HL-60 (cell line): ENCODE results near the gene MS4A4E.

ENCODE experiments used
- POLR2AphosphoS5 ChIP-seq: IDR thresholded peaks from 2 replicates; pipeline ENCODE4 v1.6.1; 2012; ENCODE audit warnings: low read depth
- TF ChIP-seq, protein P1 (sequence below): IDR thresholded peaks from one replicate; pipeline ENCODE4 v1.5.1; 2011; ENCODE audit warnings: low read length, control low read depth, inconsistent platforms; ENCODE audit not compliant: insufficient read depth
- TF ChIP-seq, protein P2 (sequence below): IDR thresholded peaks from 2 replicates; pipeline ENCODE4 v1.6.1; 2012; ENCODE audit warnings: low read depth; ENCODE audit not compliant: insufficient replicate concordance

DNA sequence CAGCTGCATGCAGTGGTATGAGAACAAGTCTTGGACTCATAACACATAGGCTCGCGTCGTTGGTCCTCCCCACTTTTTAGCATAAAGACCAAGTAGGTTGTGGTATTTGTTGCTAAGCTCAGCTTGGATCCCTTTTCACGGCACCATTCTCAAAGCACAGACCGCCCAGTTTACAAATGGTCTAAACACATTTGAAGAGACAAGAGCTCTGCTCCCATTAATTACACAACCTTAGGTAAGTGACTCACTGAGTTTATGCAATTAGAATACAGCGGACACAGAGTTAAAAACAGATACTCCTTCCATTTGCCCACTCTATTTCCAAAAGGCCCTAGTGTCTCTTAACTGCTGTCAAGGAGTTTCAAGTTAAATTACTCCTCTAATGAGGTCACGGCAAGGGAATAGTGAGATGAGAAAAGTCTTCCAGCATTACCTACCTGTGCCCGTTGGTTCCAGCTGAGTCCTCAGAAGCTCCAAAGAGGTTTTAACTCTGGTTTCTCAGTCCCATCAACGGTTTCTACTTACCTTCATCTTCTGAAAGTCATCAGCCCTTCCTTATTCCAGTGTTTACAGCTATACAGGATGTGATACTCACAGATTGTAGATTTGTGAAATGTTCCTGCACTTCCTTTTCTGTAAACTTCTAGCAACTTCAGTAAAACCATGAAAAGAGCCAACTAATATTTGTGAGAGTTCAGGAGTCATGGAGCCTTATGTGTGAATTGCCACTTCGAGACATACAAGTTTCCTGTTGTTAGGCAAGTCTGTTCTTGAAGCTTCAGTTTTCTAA, 60.2 kb downstream of the MS4A4E start, which contains the start of gene MS4A6A:
- TF ChIP-seq, protein P1, sequence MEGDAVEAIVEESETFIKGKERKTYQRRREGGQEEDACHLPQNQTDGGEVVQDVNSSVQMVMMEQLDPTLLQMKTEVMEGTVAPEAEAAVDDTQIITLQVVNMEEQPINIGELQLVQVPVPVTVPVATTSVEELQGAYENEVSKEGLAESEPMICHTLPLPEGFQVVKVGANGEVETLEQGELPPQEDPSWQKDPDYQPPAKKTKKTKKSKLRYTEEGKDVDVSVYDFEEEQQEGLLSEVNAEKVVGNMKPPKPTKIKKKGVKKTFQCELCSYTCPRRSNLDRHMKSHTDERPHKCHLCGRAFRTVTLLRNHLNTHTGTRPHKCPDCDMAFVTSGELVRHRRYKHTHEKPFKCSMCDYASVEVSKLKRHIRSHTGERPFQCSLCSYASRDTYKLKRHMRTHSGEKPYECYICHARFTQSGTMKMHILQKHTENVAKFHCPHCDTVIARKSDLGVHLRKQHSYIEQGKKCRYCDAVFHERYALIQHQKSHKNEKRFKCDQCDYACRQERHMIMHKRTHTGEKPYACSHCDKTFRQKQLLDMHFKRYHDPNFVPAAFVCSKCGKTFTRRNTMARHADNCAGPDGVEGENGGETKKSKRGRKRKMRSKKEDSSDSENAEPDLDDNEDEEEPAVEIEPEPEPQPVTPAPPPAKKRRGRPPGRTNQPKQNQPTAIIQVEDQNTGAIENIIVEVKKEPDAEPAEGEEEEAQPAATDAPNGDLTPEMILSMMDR = no peak
- no peak for TF ChIP-seq POLR2AphosphoS5
- TF ChIP-seq, protein P2, sequence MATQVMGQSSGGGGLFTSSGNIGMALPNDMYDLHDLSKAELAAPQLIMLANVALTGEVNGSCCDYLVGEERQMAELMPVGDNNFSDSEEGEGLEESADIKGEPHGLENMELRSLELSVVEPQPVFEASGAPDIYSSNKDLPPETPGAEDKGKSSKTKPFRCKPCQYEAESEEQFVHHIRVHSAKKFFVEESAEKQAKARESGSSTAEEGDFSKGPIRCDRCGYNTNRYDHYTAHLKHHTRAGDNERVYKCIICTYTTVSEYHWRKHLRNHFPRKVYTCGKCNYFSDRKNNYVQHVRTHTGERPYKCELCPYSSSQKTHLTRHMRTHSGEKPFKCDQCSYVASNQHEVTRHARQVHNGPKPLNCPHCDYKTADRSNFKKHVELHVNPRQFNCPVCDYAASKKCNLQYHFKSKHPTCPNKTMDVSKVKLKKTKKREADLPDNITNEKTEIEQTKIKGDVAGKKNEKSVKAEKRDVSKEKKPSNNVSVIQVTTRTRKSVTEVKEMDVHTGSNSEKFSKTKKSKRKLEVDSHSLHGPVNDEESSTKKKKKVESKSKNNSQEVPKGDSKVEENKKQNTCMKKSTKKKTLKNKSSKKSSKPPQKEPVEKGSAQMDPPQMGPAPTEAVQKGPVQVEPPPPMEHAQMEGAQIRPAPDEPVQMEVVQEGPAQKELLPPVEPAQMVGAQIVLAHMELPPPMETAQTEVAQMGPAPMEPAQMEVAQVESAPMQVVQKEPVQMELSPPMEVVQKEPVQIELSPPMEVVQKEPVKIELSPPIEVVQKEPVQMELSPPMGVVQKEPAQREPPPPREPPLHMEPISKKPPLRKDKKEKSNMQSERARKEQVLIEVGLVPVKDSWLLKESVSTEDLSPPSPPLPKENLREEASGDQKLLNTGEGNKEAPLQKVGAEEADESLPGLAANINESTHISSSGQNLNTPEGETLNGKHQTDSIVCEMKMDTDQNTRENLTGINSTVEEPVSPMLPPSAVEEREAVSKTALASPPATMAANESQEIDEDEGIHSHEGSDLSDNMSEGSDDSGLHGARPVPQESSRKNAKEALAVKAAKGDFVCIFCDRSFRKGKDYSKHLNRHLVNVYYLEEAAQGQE = no peak
